ENCODE results near the gene TP53I11. TPM values are rescaled to one million over a fixed set of nuclear protein-coding genes. Genes with fewer than 3 reads are reported as not detected.

TP53I11 gene
- total RNA-seq, 1 experiment from 2014 or later, result 46.9 TPM

- Histone ChIP-seq H3K36me3 (ENCODE audit: control insufficient read depth in 1 of 2, insufficient read depth in 2 of 2, low read length in 2 of 2) (no peaks in the 10 kb centered on the region), H3K4me1 (ENCODE audit: control insufficient read depth in 1 of 2, insufficient read depth in 2 of 2, low read length in 2 of 2) (no peaks in the 10 kb centered on the region), H3K4me3 (replicated peaks in 1 of 2; ENCODE audit: low read depth in 1 of 2, low read length in 2 of 2) (no peak overlapping the region), H3K9ac (ENCODE audit: low read length) (no peak overlapping the region), H4K20me1 (ENCODE audit: insufficient read depth) (no peaks in the 10 kb centered on the region), H2AFZ (ENCODE audit: low read depth, low read length, poor library complexity, severe bottlenecking) (no peak overlapping the region), H3K4me2 (ENCODE audit: low read length) (no peak overlapping the region), H3K79me2 (ENCODE audit: insufficient read depth, low read length) (no peaks in the 10 kb centered on the region), H3K27me3 (ENCODE audit: insufficient read depth, low read length) (no peaks in the 10 kb centered on the region), H3K27ac (ENCODE audit: low read depth, low read length) (no peak overlapping the region), H3K9me2 (ENCODE audit: insufficient read depth) (no peaks in the 10 kb centered on the region), H3K9me3 (ENCODE audit: control insufficient read depth in 1 of 2, insufficient read depth in 1 of 2, low read depth in 1 of 2, low read length in 2 of 2) (no peaks in the 10 kb centered on the region)
- CTCF ChIA-PET, result no interaction called here
- POLR2A ChIA-PET, result no interaction called here
- RAD21 ChIA-PET (ENCODE audit: low non-redundant PET in 1 of 2, low total read pairs in 2 of 2, uncharacterized antibody in 2 of 2, unreplicated experiment in 2 of 2), result no interaction called here
- BruUV-seq (replicated peaks), result no TSS peak
- intact Hi-C loops (cut with micrococcal nuclease), result no loop called here
- TF ChIP-seq FOSL1 (IDR thresholded peaks at IDR 0.05; ENCODE audit: low read depth), result no peak
- TF ChIP-seq POLR2A (IDR thresholded peaks at IDR 0.05; ENCODE audit: borderline replicate concordance, extremely low read depth, insufficient read depth, insufficient read length), result no peak
- TF ChIP-seq ZFX (IDR thresholded peaks at IDR 0.05), result no peak
- no peak for TF ChIP-seq SIN3A (IDR thresholded peaks at IDR 0.05; ENCODE audit: low read depth)
- no peak for TF ChIP-seq CEBPB (IDR thresholded peaks at IDR 0.05; ENCODE audit: low read depth)
- no peak for TF ChIP-seq JUND (IDR thresholded peaks at IDR 0.05)
- no peak for TF ChIP-seq SRF (IDR thresholded peaks at IDR 0.05; ENCODE audit: low read depth)
- no peak for TF ChIP-seq MAX (IDR thresholded peaks at IDR 0.05)
- TF ChIP-seq RAD21 (IDR thresholded peaks at IDR 0.05; ENCODE audit: low read depth), result no peak
- no peak for TF ChIP-seq EZH2phosphoT487 (IDR thresholded peaks at IDR 0.05; ENCODE audit: borderline replicate concordance)
- TF ChIP-seq, protein P1, sequence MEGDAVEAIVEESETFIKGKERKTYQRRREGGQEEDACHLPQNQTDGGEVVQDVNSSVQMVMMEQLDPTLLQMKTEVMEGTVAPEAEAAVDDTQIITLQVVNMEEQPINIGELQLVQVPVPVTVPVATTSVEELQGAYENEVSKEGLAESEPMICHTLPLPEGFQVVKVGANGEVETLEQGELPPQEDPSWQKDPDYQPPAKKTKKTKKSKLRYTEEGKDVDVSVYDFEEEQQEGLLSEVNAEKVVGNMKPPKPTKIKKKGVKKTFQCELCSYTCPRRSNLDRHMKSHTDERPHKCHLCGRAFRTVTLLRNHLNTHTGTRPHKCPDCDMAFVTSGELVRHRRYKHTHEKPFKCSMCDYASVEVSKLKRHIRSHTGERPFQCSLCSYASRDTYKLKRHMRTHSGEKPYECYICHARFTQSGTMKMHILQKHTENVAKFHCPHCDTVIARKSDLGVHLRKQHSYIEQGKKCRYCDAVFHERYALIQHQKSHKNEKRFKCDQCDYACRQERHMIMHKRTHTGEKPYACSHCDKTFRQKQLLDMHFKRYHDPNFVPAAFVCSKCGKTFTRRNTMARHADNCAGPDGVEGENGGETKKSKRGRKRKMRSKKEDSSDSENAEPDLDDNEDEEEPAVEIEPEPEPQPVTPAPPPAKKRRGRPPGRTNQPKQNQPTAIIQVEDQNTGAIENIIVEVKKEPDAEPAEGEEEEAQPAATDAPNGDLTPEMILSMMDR (IDR thresholded peaks at IDR 0.05 in 2 of 3, conservative IDR thresholded peaks at IDR 0.05 in 1 of 3; ENCODE audit: borderline replicate concordance in 1 of 3, insufficient read depth in 1 of 3, low read depth in 2 of 3, low read length in 2 of 3), result no peak
- no peak for TF ChIP-seq EZH2 (IDR thresholded peaks at IDR 0.05)
- TF ChIP-seq TCF7L2 (IDR thresholded peaks at IDR 0.05; ENCODE audit: borderline replicate concordance, extremely low read depth, insufficient read depth, insufficient read length), result no peak
- TF ChIP-seq SP1 (IDR thresholded peaks at IDR 0.05; ENCODE audit: low read depth), result no peak
- no peak for ATAC-seq
- no peak for DNase-seq (ENCODE audit: low read depth, low spot score)
These were observed 48.9 kb downstream of the TP53I11 start for GRCh38 chr11:44901786-44902185.

All from HCT116 (cell line).